Astrocyte (in vitro differentiated cells and primary cell): ENCODE data around the gene KIAA1671. TPM values are rescaled to one million over a fixed set of nuclear protein-coding genes. Genes with fewer than 3 reads are reported as not detected.

Source experiments
- DNase-seq: peaks from one replicate; pipeline ENCODE4 v3.0.0-alpha.2; 2010; ENCODE audit warnings: low read depth
- FAIRE-seq: peaks from 2 replicates; lab custom pipeline; 2011; peaks lifted over from hg19 to GRCh38; lab: Jason Lieb, UNC
- H2AFZ ChIP-seq: 2 replicates; pipeline ENCODE4 v1.6.0; 2012; ENCODE audit warnings: low read depth, low read length, inconsistent platforms
- H3K27ac ChIP-seq: 2 replicates; pipeline ENCODE4 v1.5.1; 2011; ENCODE audit warnings: low read depth, low read length, inconsistent platforms
- H3K27me3 ChIP-seq: 2 replicates; pipeline ENCODE4 v1.6.0; 2011; ENCODE audit warnings: low read length, inconsistent platforms; ENCODE audit not compliant: insufficient read depth
- H3K36me3 ChIP-seq: 2 replicates; pipeline ENCODE4 v1.5.1; 2011; ENCODE audit warnings: low read length, inconsistent platforms; ENCODE audit not compliant: insufficient read depth
- H3K4me1 ChIP-seq: 2 replicates; pipeline ENCODE4 v1.5.1; 2011; ENCODE audit warnings: low read length, inconsistent platforms; ENCODE audit not compliant: insufficient read depth
- H3K4me2 ChIP-seq: 2 replicates; pipeline ENCODE4 v1.6.0; 2012; ENCODE audit warnings: low read length, inconsistent platforms
- H3K4me3 ChIP-seq: 2 replicates; pipeline ENCODE4 v1.5.1; 2011; ENCODE audit warnings: low read depth, mild to moderate bottlenecking, low read length, inconsistent platforms; ENCODE audit not compliant: insufficient read depth
- H3K79me2 ChIP-seq: 2 replicates; pipeline ENCODE4 v1.6.0; 2012; ENCODE audit warnings: mild to moderate bottlenecking, low read length, inconsistent platforms; ENCODE audit not compliant: insufficient read depth
- H3K9ac ChIP-seq: 2 replicates; pipeline ENCODE4 v1.6.0; 2012; ENCODE audit warnings: mild to moderate bottlenecking, low read length, inconsistent platforms
- H3K9me3 ChIP-seq: 2 replicates; pipeline ENCODE4 v1.5.1; 2012; ENCODE audit warnings: low read depth, mild to moderate bottlenecking, low read length, inconsistent platforms; ENCODE audit not compliant: insufficient read depth
- H4K20me1 ChIP-seq: 2 replicates; pipeline ENCODE4 v1.6.0; 2012; ENCODE audit warnings: low read length, inconsistent platforms; ENCODE audit not compliant: insufficient read depth
- H3K27ac Mint-ChIP-seq: one replicate; pipeline ENCODE4 v1.8.0; 2021; ENCODE audit warnings: mild to moderate bottlenecking, mixed read lengths; ENCODE audit not compliant: unreplicated experiment
- H3K27me3 Mint-ChIP-seq: one replicate; pipeline ENCODE4 v1.8.0; 2021; ENCODE audit warnings: low read depth, mixed read lengths; ENCODE audit not compliant: unreplicated experiment
- H3K36me3 Mint-ChIP-seq: one replicate; pipeline ENCODE4 v1.8.0; 2021; ENCODE audit warnings: low read depth, mixed read lengths; ENCODE audit not compliant: unreplicated experiment
- H3K4me1 Mint-ChIP-seq: one replicate; pipeline ENCODE4 v1.8.0; 2021; ENCODE audit warnings: low read depth, mixed read lengths; ENCODE audit not compliant: unreplicated experiment
- H3K4me3 Mint-ChIP-seq: one replicate; pipeline ENCODE4 v1.8.0; 2021; ENCODE audit warnings: mild to moderate bottlenecking, moderate library complexity, mixed read lengths; ENCODE audit not compliant: unreplicated experiment
- H3K9me3 Mint-ChIP-seq: one replicate; pipeline ENCODE4 v1.8.0; 2021; ENCODE audit warnings: mild to moderate bottlenecking, mixed read lengths; ENCODE audit not compliant: unreplicated experiment
- EZH2 ChIP-seq: IDR thresholded peaks from 2 replicates; pipeline ENCODE4 v1.6.1; 2012; ENCODE audit warnings: mild to moderate bottlenecking, low read length, inconsistent platforms; ENCODE audit not compliant: insufficient read depth
- total RNA-seq: library from RNA; stranded (reverse); gene quantifications from 2 replicates; pipeline ENCODE4 v1.2.1, GENCODE V29; 2021
- TF ChIP-seq, protein P1 (sequence below): IDR thresholded peaks from 2 replicates; pipeline ENCODE4 v1.5.1; 2011; ENCODE audit warnings: low read depth, mild to moderate bottlenecking, inconsistent platforms, low read length, moderate library complexity; ENCODE audit not compliant: insufficient read depth

Gene KIAA1671
- total RNA-seq, 1 donor from 2014 or later = 28.4 TPM

DNA sequence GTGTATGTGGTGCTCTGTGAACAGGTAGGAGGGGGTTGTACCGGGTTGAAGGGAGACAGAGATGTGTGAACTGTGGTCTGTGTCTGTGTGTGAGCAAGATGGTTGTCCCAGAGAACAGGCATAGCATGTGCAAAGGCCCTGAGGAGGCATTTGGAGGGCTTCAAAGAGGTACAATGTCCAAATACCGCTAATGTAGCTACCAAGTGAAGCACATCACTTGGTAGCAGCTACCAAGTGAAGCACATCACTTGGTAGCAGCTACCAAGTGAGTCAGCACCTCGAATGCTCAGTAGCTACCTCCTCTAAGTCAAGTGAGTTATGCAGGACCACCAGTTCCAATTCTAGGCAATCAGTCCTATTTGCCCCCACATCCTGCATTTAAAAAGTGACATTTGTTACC is 72.4 kb downstream of the KIAA1671 start:
- no peaks in the 10 kb centered on the region for H3K36me3 Mint-ChIP-seq
- H3K36me3 ChIP-seq = no peaks in the 10 kb centered on the region
- peaks cover 7% of the 10 kb centered on the region for H3K4me1 ChIP-seq
- H3K9me3 ChIP-seq = no peaks in the 10 kb centered on the region
- no peaks in the 10 kb centered on the region for H3K27me3 ChIP-seq
- H4K20me1 ChIP-seq = no peaks in the 10 kb centered on the region
- no peak overlapping the region for H3K27ac Mint-ChIP-seq
- H3K9ac ChIP-seq = no peak overlapping the region
- no peak overlapping the region for H3K27ac ChIP-seq
- DNase-seq (no peak), FAIRE-seq (no peak)
- peaks cover 13% of the 10 kb centered on the region for H3K4me1 Mint-ChIP-seq
- H3K9me3 Mint-ChIP-seq = no peaks in the 10 kb centered on the region
- no peak overlapping the region for H3K4me3 Mint-ChIP-seq
- H3K79me2 ChIP-seq = no peaks in the 10 kb centered on the region
- no peaks in the 10 kb centered on the region for H3K27me3 Mint-ChIP-seq
- TF ChIP-seq EZH2 = no peak
- TF ChIP-seq, protein P1, sequence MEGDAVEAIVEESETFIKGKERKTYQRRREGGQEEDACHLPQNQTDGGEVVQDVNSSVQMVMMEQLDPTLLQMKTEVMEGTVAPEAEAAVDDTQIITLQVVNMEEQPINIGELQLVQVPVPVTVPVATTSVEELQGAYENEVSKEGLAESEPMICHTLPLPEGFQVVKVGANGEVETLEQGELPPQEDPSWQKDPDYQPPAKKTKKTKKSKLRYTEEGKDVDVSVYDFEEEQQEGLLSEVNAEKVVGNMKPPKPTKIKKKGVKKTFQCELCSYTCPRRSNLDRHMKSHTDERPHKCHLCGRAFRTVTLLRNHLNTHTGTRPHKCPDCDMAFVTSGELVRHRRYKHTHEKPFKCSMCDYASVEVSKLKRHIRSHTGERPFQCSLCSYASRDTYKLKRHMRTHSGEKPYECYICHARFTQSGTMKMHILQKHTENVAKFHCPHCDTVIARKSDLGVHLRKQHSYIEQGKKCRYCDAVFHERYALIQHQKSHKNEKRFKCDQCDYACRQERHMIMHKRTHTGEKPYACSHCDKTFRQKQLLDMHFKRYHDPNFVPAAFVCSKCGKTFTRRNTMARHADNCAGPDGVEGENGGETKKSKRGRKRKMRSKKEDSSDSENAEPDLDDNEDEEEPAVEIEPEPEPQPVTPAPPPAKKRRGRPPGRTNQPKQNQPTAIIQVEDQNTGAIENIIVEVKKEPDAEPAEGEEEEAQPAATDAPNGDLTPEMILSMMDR = no peak
- H3K4me3 ChIP-seq = no peak overlapping the region
- no peak overlapping the region for H3K4me2 ChIP-seq
- no peak overlapping the region for H2AFZ ChIP-seq

- H3K9me3 ChIP-seq = no peaks in the 10 kb centered on the region
- no peak for FAIRE-seq
- peaks cover 1% of the 10 kb centered on the region for H3K36me3 Mint-ChIP-seq
- TF ChIP-seq EZH2 = no peak
- TF ChIP-seq, protein P1 = no peak
- peaks cover 7% of the 10 kb centered on the region for H3K4me1 ChIP-seq
- no peaks in the 10 kb centered on the region for H4K20me1 ChIP-seq
- peak overlapping the region; percentile 17 for H3K4me3 Mint-ChIP-seq
- no peak overlapping the region for H3K27ac ChIP-seq
- H3K27me3 ChIP-seq = no peaks in the 10 kb centered on the region
- H2AFZ ChIP-seq = no peak overlapping the region
- no peaks in the 10 kb centered on the region for H3K36me3 ChIP-seq
- H3K4me3 ChIP-seq = no peak overlapping the region
- peak overlapping the region; percentile 88 for H3K27ac Mint-ChIP-seq
- peaks cover 13% of the 10 kb centered on the region for H3K4me1 Mint-ChIP-seq
- H3K27me3 Mint-ChIP-seq = no peaks in the 10 kb centered on the region
- peak overlapping the region; percentile 26 for H3K9ac ChIP-seq
- peak overlapping the region; percentile 49 for H3K4me2 ChIP-seq
- H3K79me2 ChIP-seq = no peaks in the 10 kb centered on the region
- no peaks in the 10 kb centered on the region for H3K9me3 Mint-ChIP-seq
- peak; percentile 35 for DNase-seq
Observed at GRCh38 chr22:25025491-25026400, 73.2 kb downstream of the KIAA1671 start.
